Keratinocyte (primary cell): Measurements from ENCODE around the gene CDHR3.
A peak's percentile ranks its signal among the peaks of the same experiment; 100 is the strongest.

Experiments used
- CTCF ChIP-seq, 3 experiments: IDR thresholded peaks in 1 of 3; conservative IDR thresholded peaks in 1 of 3; optimal IDR thresholded peaks in 1 of 3; 2 replicates in 2 of 3; 3 replicates in 1 of 3; pipeline versions ENCODE3 to v1.5.1; 2011; ENCODE audit warnings: low read length in 3 of 3, mild to moderate bottlenecking in 3 of 3, moderate library complexity in 2 of 3, control low read depth in 1 of 3, inconsistent platforms in 1 of 3; ENCODE audit not compliant: insufficient read depth in 2 of 3; ENCODE audit errors: extremely low read depth in 1 of 3
- EZH2 ChIP-seq: IDR thresholded peaks from one replicate; pipeline ENCODE4 v1.6.1; 2012; ENCODE audit warnings: inconsistent platforms, mild to moderate bottlenecking, low read length, moderate library complexity

- TF ChIP-seq EZH2 (no peak), CTCF (optimal IDR thresholded peaks at IDR 0.05 in 1 of 3, IDR thresholded peaks at IDR 0.05 in 1 of 3, conservative IDR thresholded peaks at IDR 0.05 in 1 of 3; ENCODE audit: extremely low read depth in 1 of 3, insufficient read depth in 2 of 3, low read length in 3 of 3) (peak in 1 of 3 experiments; percentile 4)
Observed at GRCh38 chr7:106047818-106048705, 85.0 kb downstream of the CDHR3 start.
